Keratinocyte (primary cell): ENCODE data around the gene APAF1. TPM values are rescaled to one million over a fixed set of nuclear protein-coding genes. Genes with fewer than 3 reads are reported as not detected.

Experiments used
- DNase-seq: peaks from one replicate; pipeline ENCODE4 v3.0.0-alpha.2; 2011; ENCODE audit warnings: low read depth, missing footprints, low spot score
- FAIRE-seq: peaks from 2 replicates; lab custom pipeline; 2011; peaks lifted over from hg19 to GRCh38; lab: Jason Lieb, UNC
- H2AFZ ChIP-seq: 2 replicates; pipeline ENCODE4 v1.6.0; 2012; ENCODE audit warnings: low read length, control low read depth, inconsistent platforms; ENCODE audit not compliant: control insufficient read depth
- H3K27ac ChIP-seq: 2 replicates; pipeline ENCODE4 v1.5.1; 2011; ENCODE audit warnings: low read length; ENCODE audit not compliant: control insufficient read depth, insufficient read depth
- H3K27me3 ChIP-seq: 3 replicates; pipeline ENCODE4 v1.6.0; 2011; ENCODE audit warnings: low read length; ENCODE audit not compliant: control insufficient read depth, insufficient read depth; ENCODE audit errors: extremely low read depth
- H3K36me3 ChIP-seq, 2 experiments: 2 replicates in 1 of 2; 3 replicates in 1 of 2; pipeline ENCODE4 v1.5.1; 2011; ENCODE audit warnings: low read length in 2 of 2, mild to moderate bottlenecking in 1 of 2; ENCODE audit not compliant: control insufficient read depth in 2 of 2, insufficient read depth in 2 of 2; ENCODE audit errors: extremely low read depth in 1 of 2
- H3K4me1 ChIP-seq: 3 replicates; pipeline ENCODE4 v1.5.1; 2011; ENCODE audit warnings: low read length; ENCODE audit not compliant: control insufficient read depth, insufficient read depth; ENCODE audit errors: extremely low read depth
- H3K4me2 ChIP-seq: 3 replicates; pipeline ENCODE4 v1.6.0; 2011; ENCODE audit warnings: low read depth, low read length; ENCODE audit not compliant: control insufficient read depth, insufficient read depth; ENCODE audit errors: extremely low read depth
- H3K4me3 ChIP-seq, 3 experiments: fragments of 200-600 bp in 1 of 3; sonication (generic) in 1 of 3; 2 replicates in 2 of 3; 3 replicates in 1 of 3; pipeline ENCODE4 v1.5.1; 2011 to 2016; ENCODE audit warnings: low read length in 3 of 3, mild to moderate bottlenecking in 3 of 3, control low read depth in 2 of 3, inconsistent platforms in 1 of 3, low read depth in 1 of 3, mixed read lengths in 1 of 3, mixed run types in 1 of 3, moderate library complexity in 1 of 3; ENCODE audit not compliant: control insufficient read depth in 2 of 3, insufficient read depth in 2 of 3; ENCODE audit errors: extremely low read depth in 1 of 3
- H3K79me2 ChIP-seq: 2 replicates; pipeline ENCODE4 v1.6.0; 2012; ENCODE audit warnings: low read length; ENCODE audit not compliant: control insufficient read depth, insufficient read depth
- H3K9ac ChIP-seq: 3 replicates; pipeline ENCODE4 v1.6.0; 2011; ENCODE audit warnings: low read length; ENCODE audit not compliant: control insufficient read depth, insufficient read depth; ENCODE audit errors: extremely low read depth
- H3K9me1 ChIP-seq: 3 replicates; pipeline ENCODE4 v1.6.0; 2011; ENCODE audit warnings: low read length; ENCODE audit not compliant: control insufficient read depth, insufficient read depth; ENCODE audit errors: extremely low read depth
- H3K9me3 ChIP-seq: 2 replicates; pipeline ENCODE4 v1.5.1; 2012; ENCODE audit warnings: low read depth, low read length; ENCODE audit not compliant: control insufficient read depth
- H4K20me1 ChIP-seq: 3 replicates; pipeline ENCODE4 v1.6.0; 2011; ENCODE audit warnings: low read length; ENCODE audit not compliant: control insufficient read depth, insufficient read depth; ENCODE audit errors: extremely low read depth
- CTCF ChIP-seq, 3 experiments: IDR thresholded peaks in 1 of 3; conservative IDR thresholded peaks in 1 of 3; optimal IDR thresholded peaks in 1 of 3; 2 replicates in 2 of 3; 3 replicates in 1 of 3; pipeline versions ENCODE3 to v1.5.1; 2011; ENCODE audit warnings: low read length in 3 of 3, mild to moderate bottlenecking in 3 of 3, moderate library complexity in 2 of 3, control low read depth in 1 of 3, inconsistent platforms in 1 of 3; ENCODE audit not compliant: insufficient read depth in 2 of 3; ENCODE audit errors: extremely low read depth in 1 of 3
- EZH2 ChIP-seq: IDR thresholded peaks from one replicate; pipeline ENCODE4 v1.6.1; 2012; ENCODE audit warnings: inconsistent platforms, mild to moderate bottlenecking, low read length, moderate library complexity
- dilution Hi-C: fragments of 300-500 bp; cut with MboI; formaldehyde crosslinking; loops from one replicate; pipeline ENCODE4 v1.7.0; 2020; ENCODE audit warnings: low sequenced_read_pairs; ENCODE audit not compliant: extremely low pct_ligation_motif_present
- polyA plus RNA-seq, 5 experiments: library from polyadenylated mRNA; depleted of rRNA in 3 of 5; stranded (reverse) in 3 of 5; stranded (forward) in 1 of 5; unstranded in 1 of 5; fragments of >200 nt; gene quantifications; 1 replicate in 1 of 5; 2 replicates in 3 of 5; 3 replicates in 1 of 5; pipeline versions ENCODE4 v1.2.1 to v1.2.3, GENCODE V29; 2011 to 2012; ENCODE audit warnings: missing spikeins in 2 of 5, low read depth in 1 of 5, low replicate concordance in 1 of 5

The APAF1 gene
- polyA plus RNA-seq, 1 donor (not counting 4 experiments of a cell fraction or from before 2014, with no cell fraction given): 9.9 TPM

GRCh38 chr12:98733667-98734350 lies 88.7 kb downstream of the APAF1 start:
- TF ChIP-seq CTCF (optimal IDR thresholded peaks at IDR 0.05 in 1 of 3, IDR thresholded peaks at IDR 0.05 in 1 of 3, conservative IDR thresholded peaks at IDR 0.05 in 1 of 3; ENCODE audit: extremely low read depth in 1 of 3, insufficient read depth in 2 of 3, low read length in 3 of 3): no peak
- TF ChIP-seq EZH2: no peak
- no peaks in the 10 kb centered on the region for H3K9me1 ChIP-seq
- H3K9ac ChIP-seq: no peak overlapping the region
- H3K27me3 ChIP-seq: no peaks in the 10 kb centered on the region
- H3K79me2 ChIP-seq: no peaks in the 10 kb centered on the region
- H3K36me3 ChIP-seq: peaks cover 0 to 3% of the 10 kb centered on the region in 2 experiments
- H3K27ac ChIP-seq: no peak overlapping the region
- dilution Hi-C loops: no loop called here
- H2AFZ ChIP-seq: no peak overlapping the region
- no peak overlapping the region for H3K4me3 ChIP-seq
- H3K9me3 ChIP-seq: no peaks in the 10 kb centered on the region
- no peak for FAIRE-seq
- no peak overlapping the region for H3K4me2 ChIP-seq
- no peaks in the 10 kb centered on the region for H4K20me1 ChIP-seq
- no peak for DNase-seq
- no peaks in the 10 kb centered on the region for H3K4me1 ChIP-seq

- Histone ChIP-seq H3K4me1 (no peaks in the 10 kb centered on the region), H3K36me3 (peaks cover 0 to 2% of the 10 kb centered on the region in 2 experiments), H4K20me1 (no peaks in the 10 kb centered on the region), H3K4me3 (no peak overlapping the region), H3K27ac (no peak overlapping the region), H3K79me2 (no peaks in the 10 kb centered on the region), H3K4me2 (no peak overlapping the region), H3K9me1 (no peaks in the 10 kb centered on the region), H2AFZ (no peak overlapping the region), H3K9ac (no peak overlapping the region), H3K9me3 (no peaks in the 10 kb centered on the region), H3K27me3 (no peaks in the 10 kb centered on the region)
- DNase-seq (no peak), FAIRE-seq (no peak)
- TF ChIP-seq CTCF (optimal IDR thresholded peaks at IDR 0.05 in 1 of 3, IDR thresholded peaks at IDR 0.05 in 1 of 3, conservative IDR thresholded peaks at IDR 0.05 in 1 of 3; ENCODE audit: extremely low read depth in 1 of 3, insufficient read depth in 2 of 3, low read length in 3 of 3) (no peak), EZH2 (no peak)
- dilution Hi-C loops: no loop called here
Measured at GRCh38 chr12:98735821-98736220, 90.7 kb downstream of the APAF1 start.
